ENCODE measurements around the gene NOB1. TPM values are rescaled to one million over a fixed set of nuclear protein-coding genes. Genes with fewer than 3 reads are reported as not detected.
"Not testable (repeated sequence)": the region's sequence is repeated elsewhere in the genome, so short reads cannot be mapped to it uniquely, and the experiment has no call there.

Gene NOB1
- total RNA-seq (2014; rRNA removed; shearing (Covaris generic)) = 13.3 and 20.2 TPM in 2 replicates

- peak; percentile 94 for DNase-seq (ENCODE audit: low spot score)
Measured at GRCh38 chr16:69754469-69755310, at the start of gene NOB1. TSS of gene NOB1 (minus strand) at chr16:69754926. CDS start at chr16:69754910, 16 bp downstream.

- no peak for DNase-seq (ENCODE audit: low spot score)
Measured at GRCh38 chr16:69804297-69804696, 49.6 kb upstream of the NOB1 start.

GRCh38 chr16:69799611-69800031 is 44.9 kb upstream of the NOB1 start:
- no peak for DNase-seq (ENCODE audit: low spot score)

- no peak for DNase-seq (ENCODE audit: low spot score)
Measured at GRCh38 chr16:69798466-69798865, 43.7 kb upstream of the NOB1 start.

- DNase-seq (ENCODE audit: low spot score) = peak; percentile 64
Measured at GRCh38 chr16:69796285-69797118, 41.8 kb upstream of the NOB1 start.

- DNase-seq (ENCODE audit: low spot score) = no peak
Measured at GRCh38 chr16:69794486-69794885, 39.8 kb upstream of the NOB1 start.

GRCh38 chr16:69793526-69793925 is 38.8 kb upstream of the NOB1 start:
- DNase-seq (ENCODE audit: low spot score) = no peak

GRCh38 chr16:69791391-69791847 is 36.7 kb upstream of the NOB1 start:
- DNase-seq (ENCODE audit: low spot score) = not testable (repeated sequence)

- DNase-seq (ENCODE audit: low spot score) = no peak
Measured at GRCh38 chr16:69787883-69788282, 33.2 kb upstream of the NOB1 start.

GRCh38 chr16:69784586-69784985 is 29.9 kb upstream of the NOB1 start:
- no peak for DNase-seq (ENCODE audit: low spot score)

GRCh38 chr16:69781118-69781517 is 26.4 kb upstream of the NOB1 start:
- DNase-seq (ENCODE audit: low spot score) = no peak

- DNase-seq (ENCODE audit: low spot score) = no peak
Measured at GRCh38 chr16:69779724-69780123, 25.0 kb upstream of the NOB1 start.

GRCh38 chr16:69775563-69775962 is 20.8 kb upstream of the NOB1 start:
- no peak for DNase-seq (ENCODE audit: low spot score)

GRCh38 chr16:69773260-69773947 is 18.7 kb upstream of the NOB1 start:
- no peak for DNase-seq (ENCODE audit: low spot score)

GRCh38 chr16:69771651-69771967 is 16.9 kb upstream of the NOB1 start:
- DNase-seq (ENCODE audit: low spot score) = no peak

- no peak for DNase-seq (ENCODE audit: low spot score)
Measured at GRCh38 chr16:69769404-69769803, 14.7 kb upstream of the NOB1 start.

- DNase-seq (ENCODE audit: low spot score) = no peak
Measured at GRCh38 chr16:69768666-69769065, 13.9 kb upstream of the NOB1 start.

- no peak for DNase-seq (ENCODE audit: low spot score)
Measured at GRCh38 chr16:69767459-69768229, 12.9 kb upstream of the NOB1 start.

- DNase-seq (ENCODE audit: low spot score) = no peak
Measured at GRCh38 chr16:69763599-69763942, 8.8 kb upstream of the NOB1 start.

GRCh38 chr16:69762814-69763598 is 8.3 kb upstream of the NOB1 start:
- DNase-seq (ENCODE audit: low spot score) = no peak
